Adrenal gland (tissue), 12 donors: ENCODE data around the gene TMED4. TPM values are rescaled to one million over a fixed set of nuclear protein-coding genes. Genes with fewer than 3 reads are reported as not detected.

ENCODE experiments used
- DNase-seq, 7 donors: peaks; one replicate each; pipeline ENCODE4 v3.0.0-alpha.2; 2019 to 2020
- H3K27ac ChIP-seq, 5 donors: fragments of 200-600 bp; sonication (generic) in 4 of 5; 1 replicate in 3 of 5; 2 replicates in 2 of 5; pipeline versions ENCODE4 v1.5.1 to v1.8.0; 2016 to 2020; ENCODE audit warnings: mild to moderate bottlenecking in 1 of 5
- H3K27me3 ChIP-seq: fragments of 200-600 bp; 2 replicates; pipeline ENCODE4 v1.8.0; 2021
- H3K36me3 ChIP-seq, 2 donors: fragments of 200-600 bp; replicated peaks in 1 of 2; 1 replicate in 1 of 2; 2 replicates in 1 of 2; pipeline versions ENCODE4 v1.5.1 to v1.8.0; 2018 to 2022
- H3K4me1 ChIP-seq, 2 donors: fragments of 200-600 bp; replicated peaks in 1 of 2; 1 replicate in 1 of 2; 2 replicates in 1 of 2; pipeline versions ENCODE4 v1.5.1 to v1.8.0; 2018 to 2021
- H3K4me3 ChIP-seq, 4 donors: fragments of 200-600 bp; sonication (generic) in 3 of 4; one replicate each; pipeline ENCODE4 v1.5.1; 2016 to 2018
- H3K9me3 ChIP-seq, 3 donors: fragments of 200-600 bp; sonication (generic) in 1 of 3; replicated peaks in 1 of 3; 1 replicate in 2 of 3; 2 replicates in 1 of 3; pipeline versions ENCODE4 v1.5.1 to v1.8.0; 2016 to 2021
- CTCF ChIP-seq, 6 experiments: fragments of 450-650 bp in 4 of 6; fragments of 200-600 bp in 2 of 6; sonication (generic) in 1 of 6; IDR thresholded peaks; 1 replicate in 5 of 6; 2 replicates in 1 of 6; pipeline versions ENCODE4 v1.5.1 to v1.8.0; 2016 to 2021; ENCODE audit warnings: antibody characterized with exemption in 6 of 6, mild to moderate bottlenecking in 2 of 6, moderate library complexity in 1 of 6
- POLR2A ChIP-seq, 2 donors: fragments of 450-650 bp; IDR thresholded peaks; one replicate each; pipeline ENCODE4 v1.6.1; 2017; ENCODE audit warnings: antibody characterized with exemption in 2 of 2, mild to moderate bottlenecking in 2 of 2, moderate library complexity in 1 of 2
- WGBS, 4 donors: extraction: QIAGEN DNeasy Blood & Tissue Kit in 2 of 4; methylation state at CpG; one replicate each; pipeline versions ENCODE4 v1.1.5 to v1.1.7; 2013 to 2017; 5-methylcytosine and 5-hydroxymethylcytosine counted together
- intact Hi-C, 2 donors: fragments of 100-400 bp; cut with DNase I; formaldehyde crosslinking; loops; one replicate each; pipeline versions ENCODE4 v1.14.1 to v1.15.0; 2022 to 2023
- polyA plus RNA-seq, 3 donors: library from polyadenylated mRNA; stranded (reverse); fragments of 200-250 nt in 2 of 3; fragments of 350-450 nt in 1 of 3; fragmentation: Illumina TruSeq in 1 of 3; extraction: RNeasy Lipid Tissue Mini Kit (QIAGEN cat#74804) in 1 of 3; gene quantifications; one replicate each; pipeline ENCODE4 v1.2.3, GENCODE V29; 2013 to 2014
- total RNA-seq, 9 donors: library from RNA; depleted of rRNA in 4 of 9; stranded (reverse); fragments of >200 nt in 4 of 9; fragments of 120-200 nt in 1 of 9; fragmentation: NEBNext Ultra II Directional in 1 of 9; extraction: Animal tissue kit (Norgen Biotek cat#: 25700) in 1 of 9; gene quantifications; one replicate each; pipeline versions ENCODE4 v1.1.0 to v1.2.4, GENCODE V29; 2013 to 2023
- donor health status: healthy with polysubstance abuse.
- donor health status: Bipolar disorder and iron deficiency.
- donor health status: DM: yes; HTN: yes; CAD: no.
- donor health status: DM: no; HTN: no; CAD: no.
- donor health status: DM: no; HTN: no; CAD: no.
- donor health status: DM: yes; HTN: yes; CAD: no.

TMED4 gene
- total and polyA plus RNA-seq, 12 donors: 45.2 to 189 (median 112) TPM

- Histone ChIP-seq H3K4me1 (peaks cover 6 to 14% of the 10 kb centered on the region in 2 donors), H3K4me3 (peak overlapping the region in 3 of 4 donors; percentile 46 to 92 (median 65)), H3K36me3 (peaks cover 0 to 55% of the 10 kb centered on the region in 2 donors), H3K27ac (peak overlapping the region in 2 of 5 donors; percentile 79 to 80), H3K9me3 (no peaks in the 10 kb centered on the region), H3K27me3 (no peaks in the 10 kb centered on the region)
- TF ChIP-seq CTCF (IDR thresholded peaks at IDR 0.05) (no peak), POLR2A (IDR thresholded peaks at IDR 0.05) (no peak)
- WGBS, 4 donors: 33 to 47% (median 44%) methylated on average over 1 to 5 of the region's 5 CpGs
- DNase-seq: peak in 1 of 7 donors; percentile 30
- intact Hi-C loops: no loop called here
Observed at GRCh38 chr7:44572771-44573170, 9.3 kb downstream of the TMED4 start.

- Histone ChIP-seq H3K27ac (no peak overlapping the region), H3K4me3 (no peak overlapping the region), H3K27me3 (no peaks in the 10 kb centered on the region), H3K9me3 (no peaks in the 10 kb centered on the region), H3K36me3 (peaks cover 0 to 81% of the 10 kb centered on the region in 2 donors), H3K4me1 (peaks cover 6 to 14% of the 10 kb centered on the region in 2 donors)
- DNase-seq: peak in 1 of 7 donors; percentile 6
- intact Hi-C loops: loop anchor here (5.0 to 10.0 kb wide), 5 partner anchors 95 to 505 kb away; partner anchors contain the start of gene PGAM2 (in 1 of the 2)
- no peak for TF ChIP-seq POLR2A (IDR thresholded peaks at IDR 0.05)
- no peak for TF ChIP-seq CTCF (IDR thresholded peaks at IDR 0.05)
- 75 to 87% (median 79%) methylated on average over 5 to 9 of the region's 9 CpGs for WGBS, 4 donors
Observed at GRCh38 chr7:44569959-44570358, 12.1 kb downstream of the TMED4 start.

GRCh38 chr7:44568771-44569560, 13.1 kb downstream of the TMED4 start:
- DNase-seq: no peak
- 83 to 93% (median 88%) methylated on average over 9 to 17 of the region's 17 CpGs for WGBS, 4 donors
- Histone ChIP-seq H3K4me3 (no peak overlapping the region), H3K27me3 (no peaks in the 10 kb centered on the region), H3K36me3 (peaks cover 0 to 87% of the 10 kb centered on the region in 2 donors), H3K27ac (no peak overlapping the region), H3K9me3 (no peaks in the 10 kb centered on the region), H3K4me1 (peaks cover 6 to 10% of the 10 kb centered on the region in 2 donors)
- intact Hi-C loops: loop anchor here (5.0 to 10.0 kb wide), 5 partner anchors 94 to 504 kb away; partner anchors contain the start of gene PGAM2 (in 1 of the 2)
- no peak for TF ChIP-seq POLR2A (IDR thresholded peaks at IDR 0.05)
- TF ChIP-seq CTCF (IDR thresholded peaks at IDR 0.05): no peak

- peaks cover 0 to 86% of the 10 kb centered on the region in 2 donors for H3K36me3 ChIP-seq
- 86 to 95% (median 92%) methylated on average over 2 to 6 of the region's 6 CpGs for WGBS, 4 donors
- intact Hi-C loops: loop anchor here (5.0 to 10.0 kb wide), 5 partner anchors 93 to 503 kb away; partner anchors contain the start of gene PGAM2 (in 1 of the 2)
- no peaks in the 10 kb centered on the region for H3K9me3 ChIP-seq
- H3K27me3 ChIP-seq: no peaks in the 10 kb centered on the region
- no peak for DNase-seq
- H3K4me1 ChIP-seq: peaks cover 3 to 7% of the 10 kb centered on the region in 2 donors
- no peak for TF ChIP-seq CTCF (IDR thresholded peaks at IDR 0.05)
- TF ChIP-seq POLR2A (IDR thresholded peaks at IDR 0.05): no peak
- H3K4me3 ChIP-seq: no peak overlapping the region
- H3K27ac ChIP-seq: no peak overlapping the region
Observed at GRCh38 chr7:44567884-44568283, 14.1 kb downstream of the TMED4 start.
